ENCODE data around the gene FBXO39. TPM values are rescaled to one million over a fixed set of nuclear protein-coding genes. Genes with fewer than 3 reads are reported as not detected.
"Not testable (repeated sequence)": the region's sequence is repeated elsewhere in the genome, so short reads cannot be mapped to it uniquely, and the experiment has no call there.

The FBXO39 gene
- polyA plus RNA-seq, 1 donor, result 0.20 TPM

DNA sequence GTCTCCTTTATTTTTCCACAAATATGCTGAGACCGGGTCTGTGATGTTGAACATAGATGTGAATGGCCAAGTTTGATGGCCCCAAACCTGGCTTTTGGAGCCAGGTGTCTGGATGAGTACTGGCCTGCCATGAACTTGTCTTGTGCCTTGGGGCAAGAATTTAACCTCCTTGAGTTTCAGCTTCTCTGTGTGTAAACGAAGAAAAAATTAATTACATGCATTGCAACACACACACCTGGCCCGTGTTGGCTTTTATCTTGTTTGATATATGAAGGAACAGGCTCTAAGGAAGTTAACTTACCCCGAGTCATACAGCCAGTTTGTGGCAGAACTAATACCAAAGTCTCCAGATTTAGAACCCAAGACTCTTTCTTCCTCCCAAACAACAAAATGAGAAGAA lies 13.1 kb downstream of the FBXO39 start:
- DNase-seq (ENCODE audit: low read depth), result no peak

GRCh38 chr17:6793748-6794493 lies 17.9 kb downstream of the FBXO39 start:
- no peak for DNase-seq (ENCODE audit: low read depth)

DNA sequence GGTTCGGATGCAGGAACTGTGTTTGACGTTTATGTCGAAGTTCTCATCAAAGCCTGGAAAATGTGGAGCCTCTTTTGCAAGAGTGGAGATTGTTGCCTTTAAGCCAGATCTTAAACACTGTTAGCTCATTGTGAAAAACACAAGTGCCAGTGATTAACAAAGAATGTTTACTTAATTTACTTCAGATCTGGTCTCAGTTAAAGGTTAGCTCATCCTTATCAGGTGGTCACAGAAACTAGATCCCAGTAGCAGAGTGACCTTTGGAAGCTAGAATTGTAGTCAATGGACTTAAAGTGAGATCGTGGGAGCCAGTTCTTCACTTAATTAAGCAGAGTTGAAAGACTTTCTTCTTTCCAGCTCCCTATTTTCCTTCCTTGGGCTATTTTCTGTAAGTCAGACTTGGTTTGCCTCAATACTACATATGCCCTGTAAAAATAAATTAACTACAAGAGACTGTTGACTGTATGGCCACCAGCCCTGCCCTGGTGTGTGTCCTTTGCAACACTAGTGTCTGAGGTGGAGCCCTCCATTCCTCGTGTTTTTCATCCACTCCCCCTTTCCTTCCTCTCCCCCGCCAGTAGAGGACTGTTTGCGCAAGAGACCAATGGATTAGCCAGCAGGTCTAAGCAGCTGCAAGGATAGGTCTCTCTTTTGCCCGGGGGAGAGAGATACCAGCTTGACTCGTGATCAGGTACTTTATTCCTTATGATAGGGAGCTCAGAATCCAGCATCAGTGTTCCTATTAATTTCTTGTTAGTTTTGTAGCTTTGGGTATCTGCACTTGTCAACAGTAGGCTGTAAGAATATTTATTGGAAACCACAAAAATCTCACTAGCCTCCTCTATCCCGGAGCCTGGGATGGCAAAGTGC lies 20.2 kb downstream of the FBXO39 start:
- no peak for DNase-seq (ENCODE audit: low read depth)

DNA sequence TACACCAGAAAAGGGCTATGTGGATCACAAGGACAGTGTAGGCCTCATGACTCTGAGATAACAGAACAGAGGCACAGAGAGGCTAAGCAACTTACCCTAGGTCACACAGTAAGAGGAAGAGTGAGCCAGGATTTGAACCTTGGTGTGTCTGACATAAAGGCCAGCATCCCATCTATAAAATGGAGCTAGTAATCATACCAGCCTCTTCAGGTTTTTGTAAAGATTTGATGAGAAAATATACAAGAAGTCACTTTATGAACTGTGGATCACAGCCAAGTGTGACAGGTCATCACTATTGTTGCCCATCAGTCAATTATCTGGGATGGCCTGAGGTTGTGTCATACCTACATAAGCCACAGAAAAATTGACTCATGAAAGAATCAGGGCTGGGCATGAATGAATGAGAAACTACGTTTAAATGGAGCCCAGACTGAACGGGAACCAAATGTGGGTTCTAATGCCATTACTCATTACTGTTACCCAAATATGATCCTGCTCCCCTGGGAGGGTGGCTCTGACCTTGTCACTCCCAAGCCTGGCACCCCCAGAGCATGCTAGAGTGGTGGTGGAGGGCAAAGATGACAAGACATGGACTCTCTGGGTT lies 21.0 kb downstream of the FBXO39 start:
- DNase-seq (ENCODE audit: low read depth), result no peak

- no peak for DNase-seq (ENCODE audit: low read depth)
Measured at GRCh38 chr17:6797718-6798351, 21.8 kb downstream of the FBXO39 start.

DNA sequence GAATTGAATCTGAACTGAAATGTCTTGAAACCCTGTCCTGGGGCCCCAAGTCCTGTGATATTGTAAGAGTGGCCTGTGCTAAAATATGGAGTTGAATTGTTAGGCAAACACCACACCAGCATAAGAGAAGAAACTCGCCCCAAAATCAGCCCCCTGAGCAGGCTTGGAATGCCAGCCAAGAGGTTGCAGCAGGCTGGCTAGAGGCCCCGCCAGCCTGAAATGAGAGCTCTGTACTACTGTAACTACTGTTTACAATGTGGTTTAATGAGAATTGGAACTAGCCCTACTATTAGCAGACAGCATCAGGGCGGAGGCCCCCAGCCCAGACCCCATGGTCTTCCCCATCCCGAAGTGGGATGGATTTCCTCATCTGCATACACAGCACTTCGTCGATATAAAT lies 23.7 kb downstream of the FBXO39 start:
- DNase-seq (ENCODE audit: low read depth), result no peak

- DNase-seq (ENCODE audit: low read depth), result no peak
Measured at GRCh38 chr17:6800422-6801027, 24.5 kb downstream of the FBXO39 start.

- no peak for DNase-seq (ENCODE audit: low read depth)
Measured at GRCh38 chr17:6811510-6811909, 35.5 kb downstream of the FBXO39 start.

GRCh38 chr17:6812295-6812694 lies 36.3 kb downstream of the FBXO39 start:
- no peak for DNase-seq (ENCODE audit: low read depth)

DNA sequence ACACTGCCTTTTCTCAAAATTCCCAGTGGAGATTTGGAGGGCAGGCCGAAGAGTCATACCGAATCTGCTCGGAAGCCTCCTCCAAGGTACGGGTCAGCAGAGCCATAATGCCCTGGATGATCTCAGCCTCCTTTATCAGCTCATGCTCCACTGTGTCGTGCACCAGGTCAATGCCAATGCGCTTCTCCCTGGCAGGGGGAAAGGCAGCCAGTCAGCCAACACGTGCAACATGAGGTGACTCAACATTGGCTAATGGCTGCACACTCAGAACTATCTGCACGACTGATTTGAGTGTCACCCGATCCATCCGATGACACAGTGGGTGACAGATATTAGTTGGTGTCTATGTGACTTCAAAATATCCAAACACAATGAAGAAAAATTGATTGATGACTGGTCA lies 39.8 kb downstream of the FBXO39 start:
- no peak for DNase-seq (ENCODE audit: low read depth)

DNA sequence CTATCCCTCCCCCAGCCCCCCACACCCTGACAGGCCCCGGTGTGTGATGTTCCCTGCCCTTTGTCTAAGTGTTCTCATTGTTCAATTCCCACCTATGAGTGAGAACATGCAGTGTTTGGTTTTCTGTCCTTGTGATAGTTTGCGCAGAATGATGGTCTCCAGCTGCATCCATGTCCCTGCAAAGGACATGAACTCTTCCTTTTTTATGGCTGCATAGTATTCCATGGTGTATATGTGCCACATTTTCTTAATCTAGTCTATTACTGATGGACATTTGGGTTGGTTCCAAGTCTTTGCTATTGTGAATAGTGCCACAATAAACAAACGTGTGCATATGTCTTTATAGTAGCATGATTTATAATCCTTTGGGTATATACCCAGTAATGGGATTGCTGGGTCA lies 40.4 kb downstream of the FBXO39 start:
- not testable (repeated sequence) for DNase-seq (ENCODE audit: low read depth)

GRCh38 chr17:6818938-6819337 lies 42.9 kb downstream of the FBXO39 start:
- no peak for DNase-seq (ENCODE audit: low read depth)

DNA sequence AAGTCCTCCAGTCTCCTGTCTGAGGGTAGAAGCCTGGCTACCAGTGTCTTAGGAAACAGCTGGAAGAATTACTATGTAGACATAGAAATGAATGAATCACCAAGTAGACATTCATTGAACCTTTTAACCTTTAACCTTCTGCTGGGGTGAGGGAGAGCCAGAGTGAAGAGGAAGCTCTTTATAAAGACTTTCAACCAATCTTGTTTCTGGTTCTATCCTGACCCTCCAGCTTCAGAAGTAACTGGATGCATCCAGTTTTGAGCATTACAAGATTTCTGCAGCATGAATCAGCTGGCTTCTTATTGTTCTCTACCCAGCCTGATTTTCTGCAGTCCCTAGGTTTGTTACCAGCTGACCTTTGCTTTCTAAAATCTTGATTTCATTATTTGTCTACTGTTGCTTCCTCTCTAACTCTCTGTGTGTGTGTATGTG lies 47.0 kb downstream of the FBXO39 start:
- DNase-seq (ENCODE audit: low read depth), result no peak

GRCh38 chr17:6830383-6830986 lies 54.5 kb downstream of the FBXO39 start:
- DNase-seq (ENCODE audit: low read depth), result no peak

- DNase-seq (ENCODE audit: low read depth), result peak; percentile 11
Measured at GRCh38 chr17:6831661-6832263, 55.7 kb downstream of the FBXO39 start, which contains the start of gene TEKT1. TSS of gene TEKT1 (minus strand) at chr17:6831729. CDS start at chr17:6830376, 1,353 bp downstream.

Other genes starting within 250 kb of the FBXO39 start
- gene PITPNM3, start 219.7 kb upstream of the FBXO39 start, polyA plus RNA-seq (ENCODE audit: insufficient read length), result 6.7 TPM
- gene KIAA0753, start 135.5 kb upstream of the FBXO39 start, polyA plus RNA-seq (ENCODE audit: insufficient read length), result 9.4 TPM
- 52.7 TPM for gene TXNDC17, start 135.2 kb upstream of the FBXO39 start, polyA plus RNA-seq (ENCODE audit: insufficient read length)
- gene MED31, start 124.6 kb upstream of the FBXO39 start, polyA plus RNA-seq (ENCODE audit: insufficient read length), result 12.2 TPM
- gene C17orf100, start 124.5 kb upstream of the FBXO39 start, polyA plus RNA-seq (ENCODE audit: insufficient read length), result 3.0 TPM
- 0.05 TPM for gene SLC13A5, start 62.8 kb upstream of the FBXO39 start, polyA plus RNA-seq (ENCODE audit: insufficient read length)
- gene XAF1, start 20.2 kb upstream of the FBXO39 start, polyA plus RNA-seq (ENCODE audit: insufficient read length), result 10.0 TPM
- not detected for gene TEKT1, start 55.5 kb downstream of the FBXO39 start, polyA plus RNA-seq (ENCODE audit: insufficient read length)
- gene ALOX12, start 219.8 kb downstream of the FBXO39 start, polyA plus RNA-seq (ENCODE audit: insufficient read length), result 1.9 TPM
- 118 TPM for gene RNASEK, start 236.4 kb downstream of the FBXO39 start, polyA plus RNA-seq (ENCODE audit: insufficient read length)
- gene BCL6B, start 246.8 kb downstream of the FBXO39 start, polyA plus RNA-seq (ENCODE audit: insufficient read length), result 19.3 TPM

Measured in forelimb muscle (tissue), 1 donor.